ENCODE results near the gene ARHGAP20. TPM values are rescaled to one million over a fixed set of nuclear protein-coding genes. Genes with fewer than 3 reads are reported as not detected.

ARHGAP20 gene
- total and polyA plus RNA-seq, 2 of the 8 experiments (the other 6 are each of a cell fraction or from before 2014, with no cell fraction given) = 0.05 to 0.28 TPM

DNA sequence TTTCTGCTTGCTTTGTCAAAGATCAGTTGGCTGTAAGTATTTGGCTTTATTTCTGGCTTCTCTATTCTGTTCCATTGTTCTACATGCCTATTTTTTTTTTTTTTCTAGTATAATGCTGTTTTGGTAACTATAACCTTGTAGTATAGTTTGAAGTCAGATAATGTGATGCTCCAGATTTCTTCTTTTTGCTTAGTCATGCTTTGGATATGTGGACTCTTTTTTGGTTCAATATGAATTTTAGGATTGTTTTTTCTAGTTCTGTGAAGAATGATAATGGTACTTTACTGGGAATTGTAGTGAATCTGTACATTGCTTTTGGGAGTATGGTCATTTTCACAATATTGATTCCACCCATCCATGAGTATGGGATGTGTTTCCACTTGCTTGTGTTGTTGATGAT, 37.9 kb upstream of the ARHGAP20 start:
- H4K8ac ChIP-seq (ENCODE audit: extremely low read depth, insufficient read depth, low read length) = no peak overlapping the region
- no peak overlapping the region for H2AFZ ChIP-seq (ENCODE audit: low read length)
- H3K27ac ChIP-seq (ENCODE audit: low read depth, low read length) = no peak overlapping the region
- H3K79me1 ChIP-seq (ENCODE audit: low read depth, low read length) = no peaks in the 10 kb centered on the region
- no peak overlapping the region for H3K4me2 ChIP-seq (ENCODE audit: insufficient read depth in 1 of 2, low read depth in 2 of 2, low read length in 2 of 2)
- no peaks in the 10 kb centered on the region for H3K4me1 ChIP-seq (replicated peaks in 1 of 4; ENCODE audit: control insufficient read depth in 3 of 4, insufficient read depth in 4 of 4, low read length in 3 of 4)
- H3K14ac ChIP-seq (ENCODE audit: insufficient read length) = no peak overlapping the region
- no peak overlapping the region for H3K4me3 ChIP-seq (ENCODE audit: extremely low read depth in 1 of 4, insufficient read depth in 2 of 4, low read depth in 3 of 4, low read length in 4 of 4)
- H2BK12ac ChIP-seq (ENCODE audit: low read depth, low read length) = no peak overlapping the region
- CTCF ChIA-PET (ENCODE audit: partially characterized antibody) = interaction anchor here (0.9 kb wide), 1 partner anchor 11 kb away, joined by 4 read pairs; no protein-coding TSS in a partner anchor
- no peak overlapping the region for H3K23ac ChIP-seq (ENCODE audit: insufficient read length)
- H3K56ac ChIP-seq (replicated peaks; ENCODE audit: insufficient read length, low read depth, low read length) = no peak overlapping the region
- H3K9me3 ChIP-seq (ENCODE audit: insufficient read depth in 2 of 2, low read depth in 1 of 2, low read length in 1 of 2) = no peaks in the 10 kb centered on the region
- H3K18ac ChIP-seq (ENCODE audit: extremely low read depth, low read length) = no peak overlapping the region
- no peak overlapping the region for H4K91ac ChIP-seq (replicated peaks; ENCODE audit: insufficient read length, low read length)
- H3K36me3 ChIP-seq (ENCODE audit: control insufficient read depth in 2 of 4, insufficient read depth in 4 of 4, low read length in 3 of 4) = no peaks in the 10 kb centered on the region
- H3K27me3 ChIP-seq (replicated peaks in 1 of 4; ENCODE audit: control insufficient read depth in 3 of 4, extremely low read depth in 1 of 4, insufficient read depth in 3 of 4, low read length in 3 of 4) = no peaks in the 10 kb centered on the region
- H2BK15ac ChIP-seq (ENCODE audit: low read length) = no peak overlapping the region
- H3K9ac ChIP-seq (replicated peaks in 1 of 4; ENCODE audit: extremely low read depth in 1 of 4, low read depth in 3 of 4, low read length in 3 of 4) = no peak overlapping the region
- H4K5ac ChIP-seq (ENCODE audit: insufficient read length, low read depth, low read length) = no peak overlapping the region
- FAIRE-seq (no peak), DNase-seq (ENCODE audit: low read depth in 1 of 2, low spot score in 2 of 2) (no peak)
- POLR2A ChIA-PET (ENCODE audit: partially characterized antibody) = no interaction called here
- H3K79me2 ChIP-seq (ENCODE audit: control insufficient read depth in 1 of 2, insufficient read depth in 2 of 2, low read length in 2 of 2) = no peaks in the 10 kb centered on the region
- H3K23me2 ChIP-seq (ENCODE audit: low read depth, low read length) = no peaks in the 10 kb centered on the region
- H3K4ac ChIP-seq (replicated peaks; ENCODE audit: insufficient read length, low read depth, low read length) = no peak overlapping the region
- no peak overlapping the region for H2AK5ac ChIP-seq (ENCODE audit: low read depth, low read length)
- no peaks in the 10 kb centered on the region for H4K20me1 ChIP-seq (replicated peaks in 1 of 2; ENCODE audit: control insufficient read depth in 1 of 2, insufficient read depth in 2 of 2, low read length in 2 of 2)
- no peak overlapping the region for H2BK120ac ChIP-seq (replicated peaks; ENCODE audit: low read depth, low read length)
- H2BK20ac ChIP-seq (ENCODE audit: low read length) = no peak overlapping the region
- no peak overlapping the region for H2BK5ac ChIP-seq (ENCODE audit: low read depth, low read length)
- TF ChIP-seq TEAD4 (IDR thresholded peaks at IDR 0.05; ENCODE audit: low read depth, low read length) (no peak), RBBP5 (IDR thresholded peaks at IDR 0.05; ENCODE audit: borderline replicate concordance, low read depth, low read length) (no peak), SUZ12 (IDR thresholded peaks at IDR 0.05; ENCODE audit: low read length) (no peak), BRCA1 (IDR thresholded peaks at IDR 0.05; ENCODE audit: low read depth, low read length) (no peak), KDM4A (IDR thresholded peaks at IDR 0.05; ENCODE audit: low read depth, low read length, severe bottlenecking) (no peak), JUN (IDR thresholded peaks at IDR 0.05; ENCODE audit: low read depth, low read length) (no peak), CHD1 (IDR thresholded peaks at IDR 0.05; ENCODE audit: low read depth, low read length) (no peak), TCF12 (IDR thresholded peaks at IDR 0.05; ENCODE audit: low read depth, low read length) (no peak), ATF2 (IDR thresholded peaks at IDR 0.05; ENCODE audit: low read length) (no peak), PHF8 (conservative IDR thresholded peaks at IDR 0.05; ENCODE audit: low read depth, low read length) (no peak), CBX5 (IDR thresholded peaks at IDR 0.05; ENCODE audit: low read depth, low read length) (no peak), TBP (IDR thresholded peaks at IDR 0.05; ENCODE audit: low read depth, low read length) (no peak), CREB1 (IDR thresholded peaks at IDR 0.05) (no peak)
- TF ChIP-seq, protein P1, sequence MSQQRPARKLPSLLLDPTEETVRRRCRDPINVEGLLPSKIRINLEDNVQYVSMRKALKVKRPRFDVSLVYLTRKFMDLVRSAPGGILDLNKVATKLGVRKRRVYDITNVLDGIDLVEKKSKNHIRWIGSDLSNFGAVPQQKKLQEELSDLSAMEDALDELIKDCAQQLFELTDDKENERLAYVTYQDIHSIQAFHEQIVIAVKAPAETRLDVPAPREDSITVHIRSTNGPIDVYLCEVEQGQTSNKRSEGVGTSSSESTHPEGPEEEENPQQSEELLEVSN (IDR thresholded peaks at IDR 0.05) = no peak

Measured in H1 (cell line).